NCI-H146 (cell line): ENCODE measurements around the gene SRGAP3.
A peak's percentile ranks its signal among the peaks of the same experiment; 100 is the strongest.

Experiments used
- DNase-seq: peaks from one replicate; lab custom pipeline; 2025; lab: John Stamatoyannopoulos, UW

SRGAP3 gene

DNA sequence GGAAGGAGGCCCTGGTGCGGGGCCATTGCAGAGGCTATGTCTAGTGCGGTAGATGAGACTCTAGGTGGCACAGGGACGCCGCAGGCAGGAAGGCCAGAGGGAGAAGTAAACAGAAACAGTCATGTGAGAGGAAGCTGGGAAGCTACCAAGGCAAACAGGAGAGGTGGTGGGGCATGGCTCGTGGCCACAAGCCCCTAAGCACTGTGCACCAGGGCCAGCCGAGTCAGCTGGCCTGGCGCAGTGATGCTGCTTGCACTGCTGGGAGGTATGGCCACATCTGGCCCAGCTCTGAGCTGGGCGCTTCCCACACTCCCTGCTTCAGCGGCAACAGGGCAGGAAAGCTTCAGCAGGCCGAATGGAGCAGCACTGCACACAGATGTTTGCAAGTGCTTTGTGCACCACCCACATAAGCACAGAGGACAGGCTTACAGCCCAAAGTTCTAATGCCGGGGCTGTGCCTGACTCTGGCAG is 76.6 kb downstream of the SRGAP3 start:
- DNase-seq = no peak

- no peak for DNase-seq
Observed at GRCh38 chr3:9170851-9171160, 78.6 kb downstream of the SRGAP3 start.

GRCh38 chr3:9169956-9170850 is 79.2 kb downstream of the SRGAP3 start:
- no peak for DNase-seq

- DNase-seq = no peak
Observed at GRCh38 chr3:9169326-9169725, 80.1 kb downstream of the SRGAP3 start.

GRCh38 chr3:9168241-9168741 is 81.2 kb downstream of the SRGAP3 start:
- peak; percentile 6 for DNase-seq

DNA sequence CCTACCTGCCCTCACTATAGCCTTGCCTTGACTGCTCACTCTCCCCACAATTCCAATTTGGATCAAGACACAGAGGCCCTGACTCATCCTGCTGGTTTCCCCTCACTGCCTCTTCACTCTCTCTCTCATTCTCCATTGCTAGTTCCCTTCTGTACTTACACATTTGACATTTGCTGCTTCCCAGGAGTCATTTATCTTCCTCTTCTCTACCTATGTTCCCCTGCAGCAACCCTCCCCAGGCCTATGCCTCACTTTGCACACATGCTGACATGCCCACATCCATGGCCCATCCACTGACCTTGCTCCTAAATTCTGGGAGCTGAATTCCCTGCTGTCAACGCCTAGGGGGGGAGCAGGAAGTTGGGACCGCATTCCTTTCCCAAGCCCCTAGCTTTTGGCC is 82.2 kb downstream of the SRGAP3 start:
- no peak for DNase-seq

GRCh38 chr3:9165421-9165820 is 84.0 kb downstream of the SRGAP3 start:
- no peak for DNase-seq

GRCh38 chr3:9163289-9163688 is 86.2 kb downstream of the SRGAP3 start:
- no peak for DNase-seq

- no peak for DNase-seq
Observed at GRCh38 chr3:9161811-9162210, 87.6 kb downstream of the SRGAP3 start.

DNA sequence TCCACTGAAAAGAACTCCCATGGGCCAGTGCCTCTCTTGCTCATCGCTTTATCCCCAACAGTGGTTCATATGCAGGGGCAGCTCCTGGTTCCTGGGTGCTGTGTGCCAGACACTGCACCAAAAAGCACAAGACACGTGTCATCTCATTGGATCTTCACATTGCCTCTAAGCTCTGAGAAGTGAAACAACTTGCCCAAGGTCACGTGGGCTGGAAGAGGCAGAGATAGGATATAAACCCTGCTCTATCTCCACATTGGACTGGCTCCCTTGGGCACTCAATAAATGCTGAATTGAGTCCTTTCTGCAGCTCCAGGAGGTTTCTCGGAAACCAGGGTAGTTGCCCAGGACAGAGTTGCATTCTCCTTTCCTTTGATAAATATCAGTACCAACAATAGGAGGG is 88.1 kb downstream of the SRGAP3 start:
- DNase-seq = no peak

DNA sequence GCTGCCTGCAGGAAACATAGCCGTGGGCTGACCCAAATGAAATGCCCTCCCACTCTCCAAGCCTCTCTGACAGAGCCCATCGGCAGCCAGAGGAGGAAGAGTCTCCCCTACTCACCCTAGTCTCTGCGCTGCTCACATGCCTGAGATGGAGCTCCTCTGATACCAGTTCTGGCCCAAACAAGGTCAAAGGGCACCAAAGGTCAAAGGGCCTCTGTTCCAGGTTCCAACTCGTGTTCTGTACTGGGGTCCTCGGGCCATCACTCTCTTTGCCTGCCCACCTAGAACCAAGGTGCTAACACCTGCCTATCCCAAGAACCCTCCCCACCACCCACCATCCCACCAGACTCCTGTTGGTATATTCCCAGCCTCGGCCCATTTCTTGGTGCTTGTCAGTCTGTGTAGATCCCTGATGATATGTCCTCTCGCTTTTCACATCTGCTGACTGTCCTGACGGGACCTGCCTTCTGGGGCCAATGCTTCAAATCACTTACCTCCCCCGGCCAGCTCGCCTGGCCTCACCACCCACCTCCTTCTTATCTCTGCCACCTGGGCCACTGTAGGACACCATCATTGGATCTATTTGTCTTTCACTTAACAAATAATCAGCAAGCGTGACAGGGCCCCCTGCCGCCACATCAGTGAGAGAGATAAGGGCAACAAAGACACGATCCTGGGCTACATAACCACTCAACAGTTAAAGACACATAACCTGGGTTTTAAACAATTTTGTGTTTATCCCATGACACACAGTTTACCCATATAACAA is 90.4 kb downstream of the SRGAP3 start:
- DNase-seq = peak; percentile 82

DNA sequence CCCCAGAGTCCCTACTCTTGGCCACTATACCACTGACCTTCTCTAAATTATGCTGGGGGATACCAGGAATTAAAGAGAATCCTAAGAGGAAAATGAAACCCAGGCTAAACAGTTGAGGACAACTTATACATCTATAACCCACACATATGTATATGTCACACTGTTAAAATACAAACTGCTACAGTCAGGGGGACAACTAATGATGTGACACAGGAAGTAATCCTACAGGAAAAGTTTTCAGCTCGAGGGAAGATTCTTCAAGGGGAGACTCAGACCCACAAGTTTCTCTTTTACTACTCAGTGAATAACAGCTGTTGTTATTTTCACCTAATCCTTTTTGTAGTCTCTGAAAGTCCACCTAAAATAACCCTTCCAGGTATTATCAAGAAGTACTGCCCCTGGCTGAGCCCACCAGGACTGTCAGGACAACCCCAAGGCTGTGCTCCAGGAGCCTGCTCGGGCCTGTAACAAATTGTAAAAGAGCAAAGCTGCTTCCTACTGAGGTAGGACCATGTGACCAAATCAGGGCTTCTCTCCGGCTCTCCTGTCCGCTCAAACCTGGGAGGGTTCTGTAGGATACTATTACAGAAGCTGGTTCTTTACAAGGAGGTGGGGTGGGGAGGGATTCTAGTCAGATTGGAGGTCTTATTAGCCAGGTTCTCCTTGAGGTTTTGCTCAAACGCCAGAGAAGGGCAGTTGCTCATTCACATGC is 91.6 kb downstream of the SRGAP3 start:
- no peak for DNase-seq

GRCh38 chr3:9156604-9157003 is 92.8 kb downstream of the SRGAP3 start:
- DNase-seq = no peak

- DNase-seq = no peak
Observed at GRCh38 chr3:9155028-9155427, 94.4 kb downstream of the SRGAP3 start.

DNA sequence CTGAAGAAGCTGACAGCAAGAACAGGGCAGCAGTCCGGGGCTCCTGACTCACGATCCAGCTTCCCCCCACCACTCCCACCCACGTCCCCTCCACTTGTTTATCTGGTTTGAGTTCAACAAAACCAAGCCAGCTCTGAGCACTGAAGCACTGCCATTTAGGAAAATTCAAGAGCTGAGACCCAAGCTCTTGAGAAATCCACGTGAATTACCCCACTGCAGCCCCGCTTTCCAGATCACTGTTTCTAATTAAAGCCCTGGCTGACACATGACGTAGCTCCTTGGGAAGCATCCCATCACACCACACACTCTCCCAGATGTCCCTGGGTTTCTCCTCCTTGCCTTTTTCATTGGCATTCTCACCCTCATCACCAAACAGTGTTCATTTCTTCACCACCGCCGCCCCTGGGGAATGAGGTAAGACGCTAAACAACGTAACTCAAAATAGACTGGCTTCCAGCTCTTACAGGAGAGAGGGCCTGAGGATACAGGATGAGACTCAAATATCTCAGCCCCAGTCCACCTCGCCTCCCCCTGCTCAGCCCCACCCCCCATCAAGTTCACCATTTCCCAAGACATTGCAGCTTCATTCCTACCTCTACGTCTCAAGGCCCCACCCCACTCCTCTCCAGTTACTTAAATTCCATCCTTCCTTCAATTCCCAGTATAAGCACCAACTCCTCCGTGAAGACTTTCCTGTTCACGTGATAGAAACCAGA is 95.4 kb downstream of the SRGAP3 start:
- no peak for DNase-seq

GRCh38 chr3:9151240-9151639 is 98.2 kb downstream of the SRGAP3 start:
- DNase-seq = no peak

DNA sequence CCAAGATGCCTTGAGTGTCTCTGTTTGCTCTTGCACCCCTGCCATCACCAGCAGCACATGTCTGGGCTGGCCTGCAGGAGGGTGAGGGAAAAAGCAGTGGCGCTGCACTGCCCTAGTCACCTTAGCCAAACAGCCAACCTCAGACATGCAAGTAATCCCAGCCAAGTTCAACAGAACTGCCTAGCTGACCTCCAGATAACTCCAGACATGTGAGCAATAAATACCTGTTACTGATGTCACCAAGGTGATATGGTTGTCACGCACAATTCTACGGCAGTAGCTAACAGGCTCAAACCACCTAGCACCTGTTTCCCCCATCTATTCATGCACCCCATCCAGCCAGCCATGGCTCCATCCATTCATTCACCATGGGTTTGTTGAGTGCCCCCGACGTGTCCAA is 99.9 kb downstream of the SRGAP3 start:
- DNase-seq = no peak

- no peak for DNase-seq
Observed at GRCh38 chr3:9147896-9148266, 101.6 kb downstream of the SRGAP3 start.

GRCh38 chr3:9147215-9147895 is 102.1 kb downstream of the SRGAP3 start:
- no peak for DNase-seq

GRCh38 chr3:9146367-9147071 is 102.9 kb downstream of the SRGAP3 start:
- no peak for DNase-seq

DNA sequence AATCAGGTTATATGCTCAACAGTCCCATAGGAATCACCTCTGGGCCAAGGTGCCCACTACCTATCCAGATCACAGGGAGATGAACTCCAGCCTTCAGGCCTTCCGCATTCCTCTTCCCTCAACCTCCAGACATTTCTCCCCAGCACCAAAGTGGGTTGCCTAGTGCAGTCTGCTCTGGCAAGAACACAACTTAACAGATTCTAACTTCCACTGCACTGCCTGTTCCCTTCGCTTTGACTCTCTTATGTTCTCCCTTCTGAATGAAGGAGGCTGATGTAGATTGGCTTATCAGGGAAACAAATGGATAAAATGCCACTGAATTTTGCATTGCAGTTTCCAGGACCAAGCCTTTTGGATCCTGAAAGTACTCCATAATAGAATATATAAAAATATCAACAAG is 106.3 kb downstream of the SRGAP3 start:
- DNase-seq = no peak
